SU-DHL-6 (cell line): ENCODE results near the gene LRRK1.

Experiments
- EZH2phosphoT487 ChIP-seq: fragments of 200-600 bp; sonication (generic), shearing (Covaris generic); conservative IDR thresholded peaks from 2 replicates; pipeline ENCODE4 v1.6.1; 2018; ENCODE audit warnings: mild to moderate bottlenecking, antibody characterized with exemption, low read length, moderate library complexity, mixed read lengths
- TF ChIP-seq, protein P1 (sequence below): fragments of 200-600 bp; sonication (generic); IDR thresholded peaks from one replicate; pipeline ENCODE4 v1.5.1; 2017; ENCODE audit warnings: antibody characterized with exemption, mild to moderate bottlenecking, low read length, moderate library complexity; ENCODE audit not compliant: insufficient read depth, poor library complexity, severe bottlenecking

DNA sequence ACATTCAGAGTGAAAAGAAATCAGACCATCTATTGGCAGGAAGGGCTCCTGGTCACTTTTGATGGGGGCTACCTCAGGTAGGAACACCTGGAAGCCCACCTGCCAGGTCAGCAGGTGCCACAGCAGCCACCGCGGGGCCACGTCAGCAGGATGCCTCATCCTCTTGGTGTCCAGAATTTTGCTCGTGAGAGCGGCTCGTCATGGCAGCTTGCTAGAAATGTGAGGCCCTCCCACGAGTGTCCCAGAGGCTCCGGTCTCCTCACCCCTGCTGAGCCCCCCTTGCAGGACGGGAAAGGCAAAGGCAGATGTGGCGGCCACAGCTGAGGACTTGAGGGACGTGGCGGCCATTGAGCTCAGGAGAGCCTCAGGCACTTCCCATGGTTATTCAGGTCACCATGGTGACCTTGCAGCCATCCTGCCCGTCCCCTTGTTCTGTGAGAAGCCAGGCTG is 129.4 kb downstream of the LRRK1 start:
- TF ChIP-seq, protein P1, sequence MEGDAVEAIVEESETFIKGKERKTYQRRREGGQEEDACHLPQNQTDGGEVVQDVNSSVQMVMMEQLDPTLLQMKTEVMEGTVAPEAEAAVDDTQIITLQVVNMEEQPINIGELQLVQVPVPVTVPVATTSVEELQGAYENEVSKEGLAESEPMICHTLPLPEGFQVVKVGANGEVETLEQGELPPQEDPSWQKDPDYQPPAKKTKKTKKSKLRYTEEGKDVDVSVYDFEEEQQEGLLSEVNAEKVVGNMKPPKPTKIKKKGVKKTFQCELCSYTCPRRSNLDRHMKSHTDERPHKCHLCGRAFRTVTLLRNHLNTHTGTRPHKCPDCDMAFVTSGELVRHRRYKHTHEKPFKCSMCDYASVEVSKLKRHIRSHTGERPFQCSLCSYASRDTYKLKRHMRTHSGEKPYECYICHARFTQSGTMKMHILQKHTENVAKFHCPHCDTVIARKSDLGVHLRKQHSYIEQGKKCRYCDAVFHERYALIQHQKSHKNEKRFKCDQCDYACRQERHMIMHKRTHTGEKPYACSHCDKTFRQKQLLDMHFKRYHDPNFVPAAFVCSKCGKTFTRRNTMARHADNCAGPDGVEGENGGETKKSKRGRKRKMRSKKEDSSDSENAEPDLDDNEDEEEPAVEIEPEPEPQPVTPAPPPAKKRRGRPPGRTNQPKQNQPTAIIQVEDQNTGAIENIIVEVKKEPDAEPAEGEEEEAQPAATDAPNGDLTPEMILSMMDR = no peak
- TF ChIP-seq EZH2phosphoT487 = no peak
